ENCODE results near the gene ADAMTS12. TPM values are rescaled to one million over a fixed set of nuclear protein-coding genes. Genes with fewer than 3 reads are reported as not detected.
"Not testable (repeated sequence)": the region's sequence is repeated elsewhere in the genome, so short reads cannot be mapped to it uniquely, and the experiment has no call there.

ADAMTS12 gene
- total RNA-seq, 1 experiment from 2014 or later, result not detected

- in situ Hi-C loops (cut with HindIII; ENCODE audit: low sequenced_read_pairs), result no loop called here
- DNase-seq (ENCODE audit: low spot score), result no peak
Observed at GRCh38 chr5:33579152-33579551, 312.6 kb downstream of the ADAMTS12 start.

- in situ Hi-C loops (cut with HindIII; ENCODE audit: low sequenced_read_pairs), result no loop called here
- DNase-seq (ENCODE audit: low spot score), result no peak
Observed at GRCh38 chr5:33576726-33577590, 314.8 kb downstream of the ADAMTS12 start.

GRCh38 chr5:33565324-33565723, 326.5 kb downstream of the ADAMTS12 start:
- in situ Hi-C loops (cut with HindIII; ENCODE audit: low sequenced_read_pairs), result no loop called here
- DNase-seq (ENCODE audit: low spot score), result peak; percentile 8

DNA sequence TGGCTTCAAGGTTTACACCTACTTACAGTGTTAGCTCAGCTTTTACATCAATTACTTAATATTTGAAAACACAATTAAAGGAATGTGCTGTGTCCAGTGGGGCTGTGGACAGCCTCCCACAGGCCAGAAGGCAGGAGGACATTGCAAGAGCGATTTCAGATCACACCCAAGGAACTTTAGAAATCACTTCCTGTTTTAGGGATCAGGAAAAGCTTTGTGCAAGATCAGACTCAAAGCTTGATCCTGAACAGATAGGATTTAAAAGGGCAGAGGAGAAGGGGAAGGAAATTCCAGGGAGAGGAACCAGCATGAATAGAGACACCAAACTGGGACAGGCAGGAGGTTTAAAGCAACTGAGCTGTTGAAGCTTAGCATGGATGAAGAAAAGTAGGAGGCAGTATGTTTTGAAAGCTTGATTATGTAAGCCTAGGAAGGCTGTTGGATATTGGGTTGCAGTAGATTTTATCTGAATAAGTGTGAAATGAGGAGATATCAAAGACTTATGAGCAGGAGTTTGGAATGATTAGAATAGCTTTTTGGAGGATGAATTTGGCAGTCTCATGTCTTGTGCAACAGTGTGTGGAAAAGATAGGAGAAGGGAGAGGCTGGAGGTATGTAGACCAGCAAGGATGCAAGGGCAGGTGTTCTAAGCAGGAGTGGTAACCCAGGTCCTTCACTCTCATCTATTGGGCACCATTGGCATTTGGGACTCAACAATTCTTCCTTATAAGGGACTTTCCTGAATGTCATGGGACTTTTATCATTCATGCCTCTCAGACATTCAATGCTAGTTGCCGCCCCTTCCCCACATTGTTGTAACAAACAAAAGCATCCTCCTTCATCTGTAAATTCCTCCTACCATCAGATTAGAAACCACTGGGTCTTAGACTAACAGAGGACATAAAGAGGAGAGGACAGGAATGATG, 327.5 kb downstream of the ADAMTS12 start:
- in situ Hi-C loops (cut with HindIII; ENCODE audit: low sequenced_read_pairs), result no loop called here
- DNase-seq (ENCODE audit: low spot score), result no peak

DNA sequence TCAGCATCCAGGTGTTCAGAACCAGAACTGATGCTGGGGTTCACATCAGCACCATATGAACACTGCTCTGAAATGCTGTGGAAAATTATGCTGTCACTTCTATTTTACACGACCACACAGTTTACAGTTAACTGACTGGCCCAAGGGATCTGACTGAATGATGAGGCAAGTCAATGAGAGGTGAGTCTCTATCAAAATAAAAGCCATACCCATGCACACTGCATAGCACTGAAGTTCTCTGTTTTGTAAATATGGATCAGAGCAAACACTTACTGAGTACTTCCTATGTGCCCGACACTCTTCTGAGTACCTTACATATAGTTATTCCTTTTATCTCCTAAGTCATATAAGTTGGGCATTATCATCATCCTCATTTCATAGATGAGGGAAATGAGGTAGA, 328.3 kb downstream of the ADAMTS12 start:
- in situ Hi-C loops (cut with HindIII; ENCODE audit: low sequenced_read_pairs), result no loop called here
- no peak for DNase-seq (ENCODE audit: low spot score)

GRCh38 chr5:33558489-33558888, 333.3 kb downstream of the ADAMTS12 start:
- no peak for DNase-seq (ENCODE audit: low spot score)
- in situ Hi-C loops (cut with HindIII; ENCODE audit: low sequenced_read_pairs), result no loop called here

DNA sequence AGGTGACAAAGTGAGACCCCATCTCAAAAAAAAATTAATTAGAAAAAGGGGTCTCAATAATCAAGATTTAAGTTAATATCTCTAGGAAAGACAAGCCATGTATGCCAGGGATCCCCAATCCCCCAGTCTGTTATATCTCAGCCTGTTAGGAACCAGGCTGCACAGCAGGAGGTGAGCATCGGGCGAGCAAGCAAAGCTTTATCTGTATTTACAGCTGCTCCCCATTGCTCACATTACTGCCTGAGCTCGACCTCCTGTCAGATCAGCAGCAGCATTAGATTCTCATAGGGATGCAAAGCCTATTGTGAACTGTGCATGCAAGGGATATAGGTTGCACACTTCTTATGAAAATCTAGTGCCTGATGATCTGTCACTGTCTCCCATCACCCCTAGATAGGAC, 334.2 kb downstream of the ADAMTS12 start:
- no peak for DNase-seq (ENCODE audit: low spot score)
- in situ Hi-C loops (cut with HindIII; ENCODE audit: low sequenced_read_pairs), result no loop called here

DNA sequence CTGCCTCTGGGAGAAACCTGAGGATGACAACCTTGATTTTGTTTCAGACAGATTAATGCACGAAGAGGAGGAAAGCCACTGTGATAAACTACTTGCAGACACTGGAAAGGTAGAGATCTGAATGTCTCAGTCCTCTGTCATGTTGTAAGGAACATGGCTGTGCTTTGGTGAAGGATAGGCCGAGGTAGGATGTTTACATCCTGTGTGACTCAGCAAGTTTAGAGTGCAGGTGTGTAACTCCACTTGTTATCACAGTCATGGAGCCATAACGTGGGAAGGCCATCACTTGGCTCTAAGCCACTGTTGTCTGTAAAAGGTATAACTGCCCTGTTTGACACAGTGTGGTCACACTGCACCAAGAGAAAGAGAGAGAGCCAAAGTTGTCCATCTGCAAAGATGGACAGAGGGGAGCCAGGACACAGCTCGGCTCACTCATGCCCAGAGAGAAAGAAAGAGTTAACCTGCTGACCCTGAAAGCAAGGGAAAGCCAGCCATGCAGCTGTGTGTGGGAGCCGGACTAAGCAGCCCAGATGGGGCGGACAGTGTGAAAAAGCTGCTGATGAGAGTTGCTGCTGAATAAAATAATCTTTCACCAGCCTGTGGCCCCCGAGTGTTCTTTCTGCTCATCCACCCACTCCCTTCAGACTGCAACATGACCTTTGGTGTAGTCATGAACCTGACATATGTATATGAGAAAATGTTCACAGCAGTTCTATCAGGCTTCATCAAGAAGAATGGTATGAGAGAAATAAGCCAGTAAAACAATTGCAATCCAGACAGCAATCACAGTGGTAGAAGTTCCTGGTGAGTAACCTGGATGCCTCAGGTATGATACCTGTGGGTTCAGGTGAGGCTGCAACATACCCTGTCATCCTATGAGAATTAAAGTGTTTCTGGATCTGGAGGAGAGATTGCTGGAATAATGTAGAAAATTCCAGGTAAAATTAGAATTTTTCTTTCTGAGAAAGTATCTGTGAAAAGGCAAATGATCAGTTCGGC, 335.2 kb downstream of the ADAMTS12 start:
- no peak for DNase-seq (ENCODE audit: low spot score)
- in situ Hi-C loops (cut with HindIII; ENCODE audit: low sequenced_read_pairs), result no loop called here

GRCh38 chr5:33549982-33550567, 341.7 kb downstream of the ADAMTS12 start:
- no peak for DNase-seq (ENCODE audit: low spot score)
- in situ Hi-C loops (cut with HindIII; ENCODE audit: low sequenced_read_pairs), result no loop called here

DNA sequence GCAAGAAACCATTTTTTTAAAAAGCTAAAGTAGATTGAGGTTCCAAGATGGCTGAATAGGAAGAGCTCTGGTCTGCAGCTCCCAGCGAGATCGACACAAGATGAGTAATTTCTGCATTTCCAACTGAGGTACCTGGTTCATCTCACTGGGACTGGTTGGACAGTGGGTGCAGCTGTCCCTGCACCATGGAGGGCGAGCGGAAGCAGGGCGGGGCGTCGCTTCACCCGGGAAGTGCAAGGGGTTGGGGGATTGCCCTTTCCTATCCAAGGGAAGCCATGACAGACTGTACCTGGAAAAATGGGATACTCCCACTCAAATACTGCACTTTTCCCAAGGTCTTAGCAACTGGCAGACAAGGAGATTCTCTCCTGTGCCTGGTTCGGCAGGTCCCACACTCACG, 352.0 kb downstream of the ADAMTS12 start:
- in situ Hi-C loops (cut with HindIII; ENCODE audit: low sequenced_read_pairs), result not testable (repeated sequence)

DNA sequence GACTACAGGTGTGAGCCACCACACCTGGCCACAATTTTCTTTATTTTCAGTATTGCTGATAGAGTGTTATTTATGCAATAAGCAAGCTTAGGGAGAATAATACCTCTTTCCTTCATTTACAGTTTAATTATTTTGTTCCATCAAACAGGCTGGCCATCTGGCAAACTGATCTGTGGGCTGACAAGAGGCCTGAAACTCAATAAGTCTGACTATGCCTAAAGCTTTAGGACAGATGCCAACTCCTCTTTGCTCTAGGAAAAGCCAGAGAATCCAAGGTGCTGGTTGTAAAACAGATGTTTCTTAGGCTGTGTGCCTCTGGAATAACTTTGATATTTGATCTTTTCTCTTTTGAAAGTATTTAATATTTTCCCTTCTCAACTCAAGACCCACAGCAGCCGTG, 352.6 kb downstream of the ADAMTS12 start:
- in situ Hi-C loops (cut with HindIII; ENCODE audit: low sequenced_read_pairs), result no loop called here
- no peak for DNase-seq (ENCODE audit: low spot score)

More for the DNA sequence above, 352.0 kb downstream of the ADAMTS12 start:
- not testable (repeated sequence) for DNase-seq (ENCODE audit: low spot score)

DNA sequence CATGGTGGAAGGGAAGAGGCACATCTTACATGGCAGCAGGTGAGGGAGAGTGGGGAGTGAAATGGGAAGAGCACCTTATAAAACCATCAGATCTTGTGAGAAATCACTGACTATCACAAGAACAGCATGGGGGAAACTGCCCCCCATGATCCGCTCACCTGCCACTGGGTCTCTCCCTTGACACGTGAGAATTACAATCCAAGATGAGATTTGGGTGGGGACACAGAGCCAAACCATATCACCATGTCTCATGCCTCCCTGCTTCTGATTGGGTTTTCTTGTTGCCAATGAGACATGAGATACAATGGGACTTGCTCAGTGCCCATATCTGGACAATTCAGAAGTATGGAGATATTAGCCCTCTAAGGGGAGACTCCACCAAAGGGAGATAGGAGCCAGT, 353.6 kb downstream of the ADAMTS12 start:
- in situ Hi-C loops (cut with HindIII; ENCODE audit: low sequenced_read_pairs), result no loop called here

GRCh38 chr5:33537240-33537639, 354.6 kb downstream of the ADAMTS12 start:
- in situ Hi-C loops (cut with HindIII; ENCODE audit: low sequenced_read_pairs), result no loop called here
- no peak for DNase-seq (ENCODE audit: low spot score)

More for the DNA sequence above, 353.6 kb downstream of the ADAMTS12 start:
- DNase-seq (ENCODE audit: low spot score), result no peak

DNA sequence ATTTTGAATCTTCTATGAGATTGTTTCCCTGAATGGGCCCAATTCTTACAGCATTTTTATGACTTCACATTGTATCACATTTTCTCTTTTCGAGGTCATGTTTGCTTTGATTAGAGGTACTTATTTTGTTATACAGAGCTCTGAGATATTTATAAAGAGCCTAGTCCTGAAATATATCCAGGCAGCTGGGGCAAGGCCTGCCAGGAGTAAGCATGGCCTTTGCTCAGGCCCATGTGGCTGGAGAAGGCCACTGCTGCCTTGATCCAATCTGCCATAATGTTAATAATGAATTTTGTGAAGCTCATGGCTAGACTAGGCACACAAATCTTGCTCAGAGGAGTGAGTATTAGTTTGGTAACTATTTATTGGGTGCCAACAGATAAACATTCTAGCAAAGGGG, 355.0 kb downstream of the ADAMTS12 start:
- in situ Hi-C loops (cut with HindIII; ENCODE audit: low sequenced_read_pairs), result no loop called here
- no peak for DNase-seq (ENCODE audit: low spot score)

- DNase-seq (ENCODE audit: low spot score), result no peak
- in situ Hi-C loops (cut with HindIII; ENCODE audit: low sequenced_read_pairs), result no loop called here
Observed at GRCh38 chr5:33531824-33532223, 360.0 kb downstream of the ADAMTS12 start.

GRCh38 chr5:33531037-33531298, 360.8 kb downstream of the ADAMTS12 start:
- no peak for DNase-seq (ENCODE audit: low spot score)
- in situ Hi-C loops (cut with HindIII; ENCODE audit: low sequenced_read_pairs), result no loop called here

DNA sequence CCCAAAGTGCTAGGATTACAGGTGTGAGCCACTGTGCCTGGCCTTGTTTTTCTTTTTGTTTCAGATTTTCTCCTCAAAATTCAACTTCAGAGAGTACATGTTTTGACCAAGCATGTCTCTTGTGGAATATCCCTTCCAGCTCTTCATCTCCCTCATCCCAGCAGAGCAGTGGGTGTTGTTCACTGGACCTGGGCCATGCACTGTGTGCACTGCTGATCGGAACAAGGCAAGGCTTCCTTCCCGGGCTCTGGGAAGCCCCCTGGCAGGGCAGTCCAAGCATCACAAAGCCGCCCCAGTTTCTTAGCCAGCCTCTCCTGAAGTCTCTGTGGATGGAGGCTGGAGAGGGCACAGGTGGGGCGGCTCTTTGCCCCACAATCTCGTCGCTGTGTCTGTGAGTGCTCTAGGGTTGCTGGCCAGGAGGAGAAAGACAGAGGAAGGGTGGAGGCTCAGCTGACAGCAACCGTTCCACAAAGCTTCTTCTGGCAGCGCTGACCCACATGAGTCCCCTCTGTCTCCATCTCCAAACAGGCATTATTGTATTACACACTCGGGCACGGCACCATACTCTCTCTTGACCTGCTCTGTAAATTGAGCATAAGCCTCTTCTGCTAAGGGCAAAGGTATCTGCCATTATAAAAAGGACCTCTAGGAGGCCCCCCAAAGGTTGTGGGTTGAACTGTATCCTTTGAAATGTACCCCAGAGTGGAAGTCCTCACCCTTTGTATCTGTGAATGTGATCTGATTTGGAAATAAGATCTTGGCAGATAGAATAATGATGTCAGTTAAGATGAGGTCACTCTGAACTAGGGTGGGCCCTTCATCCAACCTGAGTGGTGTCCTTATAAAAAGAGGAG, 361.4 kb downstream of the ADAMTS12 start:
- no peak for DNase-seq (ENCODE audit: low spot score)
- in situ Hi-C loops (cut with HindIII; ENCODE audit: low sequenced_read_pairs), result no loop called here

- in situ Hi-C loops (cut with HindIII; ENCODE audit: low sequenced_read_pairs), result no loop called here
- no peak for DNase-seq (ENCODE audit: low spot score)
Observed at GRCh38 chr5:33527696-33528095, 364.1 kb downstream of the ADAMTS12 start.
